RPMI7951 (cell line): ENCODE results near the gene PAPPA2. TPM values are rescaled to one million over a fixed set of nuclear protein-coding genes. Genes with fewer than 3 reads are reported as not detected.

ENCODE experiments used
- DNase-seq: peaks from one replicate; pipeline ENCODE4 v3.0.0-alpha.2; 2012; ENCODE audit warnings: low read depth
- total RNA-seq: library from RNA; depleted of rRNA; stranded (reverse); fragments of >200 nt; shearing (Covaris generic); gene quantifications from 2 replicates; pipeline ENCODE4 v1.2.3, GENCODE V29; 2014

Gene PAPPA2
- total RNA-seq, 1 experiment from 2014 or later: under 0.01 TPM

- no peak for DNase-seq
Observed at GRCh38 chr1:176767714-176768136, 304.8 kb downstream of the PAPPA2 start.

GRCh38 chr1:176768532-176768931, 305.6 kb downstream of the PAPPA2 start:
- no peak for DNase-seq

- DNase-seq: no peak
Observed at GRCh38 chr1:176770066-176770465, 307.1 kb downstream of the PAPPA2 start.

- DNase-seq: no peak
Observed at GRCh38 chr1:176773038-176773437, 310.1 kb downstream of the PAPPA2 start.

DNA sequence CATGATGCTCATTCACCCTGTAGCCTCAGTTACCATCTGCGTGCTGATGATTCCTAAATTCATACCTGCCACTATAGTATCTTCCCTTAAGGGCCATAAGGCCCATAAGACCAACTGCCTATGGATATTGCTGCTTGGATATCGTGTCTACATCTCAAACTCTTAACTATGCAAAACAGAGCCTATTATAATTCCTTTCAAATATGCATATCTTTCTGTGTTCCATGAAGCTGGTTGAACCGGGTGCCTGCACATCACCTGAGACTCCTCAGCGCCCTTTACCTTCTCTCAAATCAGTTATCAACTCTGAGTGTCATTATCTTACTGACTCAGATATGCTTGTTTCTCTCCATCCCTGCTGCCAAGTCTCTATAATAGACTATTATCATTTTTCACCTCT, 311.2 kb downstream of the PAPPA2 start:
- DNase-seq: no peak

DNA sequence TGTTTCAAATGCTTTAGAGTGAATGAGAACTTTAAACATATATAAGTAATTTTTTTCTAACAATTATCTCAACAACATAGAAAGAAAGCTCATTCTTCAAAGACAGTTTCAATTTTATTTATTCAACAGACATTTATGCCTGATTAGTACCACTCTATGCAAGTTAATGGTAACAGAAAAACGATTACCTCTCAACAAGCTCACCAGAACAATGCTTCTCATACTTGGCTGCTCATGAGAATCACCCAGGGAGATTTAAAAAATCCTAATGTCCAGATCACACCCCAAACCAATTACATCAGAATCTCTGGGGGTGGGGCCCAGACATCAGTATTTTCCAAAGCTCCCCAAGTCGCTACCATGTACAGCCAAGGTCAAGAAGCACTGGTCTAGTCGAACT, 312.4 kb downstream of the PAPPA2 start:
- DNase-seq: no peak

DNA sequence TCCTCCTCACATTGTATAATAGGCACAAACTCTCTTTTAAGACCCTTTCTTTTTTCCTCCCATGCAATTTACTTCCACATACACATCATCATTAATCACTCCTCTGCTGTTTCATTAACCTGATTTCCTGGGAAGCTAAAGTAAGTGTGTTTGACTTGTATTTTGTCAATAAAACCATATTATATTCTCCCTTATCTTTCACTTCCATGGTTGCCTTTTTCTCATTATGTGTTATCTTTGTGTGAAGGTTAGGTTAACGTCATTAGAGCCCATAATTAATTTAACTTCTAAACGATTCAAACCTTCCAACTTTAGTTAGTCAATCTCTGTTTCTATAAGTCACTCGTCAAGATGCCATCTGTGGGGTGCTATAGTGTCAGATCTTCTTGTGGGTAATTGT, 313.0 kb downstream of the PAPPA2 start:
- DNase-seq: no peak

DNA sequence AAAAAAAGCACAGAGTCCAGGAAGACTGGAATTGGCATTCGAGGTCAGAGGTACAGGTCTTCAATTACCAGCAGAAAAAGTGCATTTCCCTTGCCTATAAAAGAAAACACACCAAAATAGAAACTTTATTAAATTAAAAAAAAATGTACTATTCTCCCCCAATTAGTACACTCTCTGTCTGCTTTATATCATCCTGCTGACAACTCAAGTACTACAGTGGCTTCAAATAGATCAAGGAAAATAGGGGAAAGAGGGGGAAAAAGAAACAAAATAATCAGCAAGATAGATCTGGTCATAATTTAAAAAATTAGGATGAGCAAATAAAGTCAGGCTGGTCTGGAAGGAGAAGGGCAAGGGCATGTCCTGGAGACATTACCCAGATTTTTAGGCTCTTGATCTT, 315.1 kb downstream of the PAPPA2 start:
- DNase-seq: no peak

DNA sequence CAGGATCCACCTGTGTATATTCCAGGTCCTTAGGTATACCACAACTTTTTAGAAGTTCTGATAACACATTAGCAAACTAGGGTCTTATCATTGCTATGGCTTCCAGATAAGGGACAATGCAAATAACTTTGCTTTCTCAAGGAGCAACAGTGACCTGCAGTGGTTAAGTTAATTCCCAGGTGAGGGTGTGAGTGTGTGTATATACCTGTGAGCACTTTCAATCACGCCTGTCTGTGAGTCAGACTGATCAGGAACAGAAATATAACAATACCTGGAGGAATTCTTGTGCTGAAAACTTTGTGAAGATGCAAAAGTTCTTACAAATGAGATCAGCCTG, 317.0 kb downstream of the PAPPA2 start:
- DNase-seq: no peak

- DNase-seq: no peak
Observed at GRCh38 chr1:176783309-176783708, 320.3 kb downstream of the PAPPA2 start.

GRCh38 chr1:176785056-176785455, 322.1 kb downstream of the PAPPA2 start:
- no peak for DNase-seq

- no peak for DNase-seq
Observed at GRCh38 chr1:176785791-176786190, 322.8 kb downstream of the PAPPA2 start.

DNA sequence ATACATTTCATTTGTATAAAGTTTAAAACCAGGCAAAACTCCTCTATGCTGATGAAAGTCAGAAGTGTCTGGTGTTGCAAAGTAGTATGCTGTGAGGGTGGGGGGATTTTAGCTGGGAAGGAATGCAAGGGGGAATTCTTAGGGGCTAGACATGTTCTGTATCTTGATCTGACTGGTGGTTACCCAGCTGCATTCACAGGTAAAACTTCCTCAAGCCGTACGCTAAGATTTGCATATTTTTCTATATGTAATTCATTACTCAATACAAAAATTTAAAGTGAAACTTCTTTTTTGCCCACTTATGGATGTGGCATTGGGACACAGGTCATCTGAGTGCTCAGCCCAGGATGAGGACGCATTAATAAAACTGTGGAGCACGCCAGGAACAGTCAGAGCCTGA, 323.3 kb downstream of the PAPPA2 start:
- no peak for DNase-seq

- DNase-seq: peak; percentile 45
Observed at GRCh38 chr1:176789571-176790090, 326.7 kb downstream of the PAPPA2 start.

- no peak for DNase-seq
Observed at GRCh38 chr1:176790786-176791185, 327.8 kb downstream of the PAPPA2 start.

- peak; percentile 40 for DNase-seq
Observed at GRCh38 chr1:176791906-176792305, 328.9 kb downstream of the PAPPA2 start.

GRCh38 chr1:176794897-176795508, 332.0 kb downstream of the PAPPA2 start:
- DNase-seq: no peak

DNA sequence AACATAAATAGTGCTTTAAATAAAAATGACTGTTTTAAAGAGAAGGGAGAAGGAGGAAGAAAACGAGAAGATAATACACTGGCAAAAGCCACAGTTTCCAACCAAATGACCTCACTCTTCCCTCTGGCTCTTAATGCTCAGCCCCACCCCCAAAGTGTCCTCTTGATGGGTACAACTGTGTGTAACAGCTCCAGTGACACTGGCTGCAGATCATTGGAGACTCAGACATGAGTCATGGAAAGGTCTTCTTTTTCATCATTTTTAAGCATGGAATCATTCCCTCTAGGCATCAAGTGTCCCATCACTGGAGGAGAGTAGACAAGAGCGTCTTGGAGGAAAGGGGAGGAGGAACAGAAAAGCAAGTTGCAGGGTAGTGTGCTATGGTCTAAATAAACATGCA, 333.0 kb downstream of the PAPPA2 start:
- DNase-seq: peak; percentile 79

GRCh38 chr1:176796583-176796982, 333.6 kb downstream of the PAPPA2 start:
- no peak for DNase-seq

DNA sequence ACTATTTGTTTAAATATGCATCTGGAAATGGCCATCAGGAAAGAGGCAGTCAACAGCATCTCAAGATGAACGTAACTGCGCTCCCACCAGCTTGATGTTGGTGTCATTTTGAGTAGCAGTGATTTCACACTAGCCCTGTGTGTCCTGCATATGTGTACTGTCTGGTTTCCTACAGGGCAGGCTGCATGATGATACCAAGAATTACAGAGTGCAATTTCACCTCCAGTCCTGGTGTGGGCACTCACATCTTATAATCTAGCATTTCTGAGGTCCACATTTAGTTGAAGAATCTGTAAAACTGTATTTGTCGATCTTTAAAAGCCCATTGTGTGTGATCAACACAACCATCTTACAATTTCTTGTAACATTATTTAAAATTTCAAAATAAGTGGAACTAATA, 336.4 kb downstream of the PAPPA2 start:
- no peak for DNase-seq

GRCh38 chr1:176800978-176801513, 338.1 kb downstream of the PAPPA2 start:
- no peak for DNase-seq

DNA sequence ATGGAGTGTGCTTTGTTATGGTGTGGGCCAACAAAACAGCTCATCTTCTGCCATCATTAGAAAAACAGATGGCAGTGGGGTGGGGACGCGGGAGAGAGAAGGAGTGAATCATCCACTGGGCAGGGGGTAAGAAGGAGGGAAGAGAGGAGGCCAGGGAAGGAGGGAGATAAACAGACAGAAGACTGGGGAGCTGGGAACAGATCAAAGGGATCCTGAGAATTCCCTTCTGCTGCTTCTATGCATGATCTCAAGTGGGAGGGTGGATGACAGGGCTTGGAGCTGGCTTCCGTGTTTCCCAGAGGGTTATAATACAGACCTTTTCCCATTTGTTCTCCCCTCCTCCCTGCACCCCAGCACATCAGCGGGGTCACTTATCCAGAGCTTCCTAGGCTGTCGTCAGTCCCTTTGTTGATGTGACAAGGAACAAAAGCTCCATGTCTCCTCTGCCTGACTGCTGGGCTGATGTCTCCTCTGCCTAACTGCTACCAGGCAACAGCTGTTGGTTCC, 338.6 kb downstream of the PAPPA2 start:
- DNase-seq: peak; percentile 51

DNA sequence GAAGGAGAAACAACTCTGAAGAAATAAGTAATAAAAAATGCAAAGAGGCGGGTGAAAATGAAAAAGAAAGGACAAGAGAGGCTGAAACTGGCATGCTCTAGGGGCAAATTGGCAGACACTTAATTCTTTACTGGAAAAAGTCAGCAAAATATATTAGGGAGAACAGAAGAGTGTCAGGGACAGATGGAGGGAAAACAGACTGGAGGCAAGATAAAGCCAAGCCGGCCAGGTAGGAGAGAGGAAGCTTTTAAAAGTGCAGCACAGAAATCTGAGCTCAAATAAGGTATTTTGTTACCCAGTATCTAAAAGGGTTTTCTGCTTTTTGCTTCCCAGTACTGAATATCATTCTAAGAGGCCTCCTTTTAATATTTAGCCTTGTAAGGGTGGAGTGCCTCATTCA, 339.3 kb downstream of the PAPPA2 start:
- DNase-seq: no peak

- no peak for DNase-seq
Observed at GRCh38 chr1:176803042-176803441, 340.1 kb downstream of the PAPPA2 start.
